ENCODE measurements around the gene LILRA2.
"Not testable (repeated sequence)": the region's sequence is repeated elsewhere in the genome, so short reads cannot be mapped to it uniquely, and the experiment has no call there.

LILRA2 gene

DNA sequence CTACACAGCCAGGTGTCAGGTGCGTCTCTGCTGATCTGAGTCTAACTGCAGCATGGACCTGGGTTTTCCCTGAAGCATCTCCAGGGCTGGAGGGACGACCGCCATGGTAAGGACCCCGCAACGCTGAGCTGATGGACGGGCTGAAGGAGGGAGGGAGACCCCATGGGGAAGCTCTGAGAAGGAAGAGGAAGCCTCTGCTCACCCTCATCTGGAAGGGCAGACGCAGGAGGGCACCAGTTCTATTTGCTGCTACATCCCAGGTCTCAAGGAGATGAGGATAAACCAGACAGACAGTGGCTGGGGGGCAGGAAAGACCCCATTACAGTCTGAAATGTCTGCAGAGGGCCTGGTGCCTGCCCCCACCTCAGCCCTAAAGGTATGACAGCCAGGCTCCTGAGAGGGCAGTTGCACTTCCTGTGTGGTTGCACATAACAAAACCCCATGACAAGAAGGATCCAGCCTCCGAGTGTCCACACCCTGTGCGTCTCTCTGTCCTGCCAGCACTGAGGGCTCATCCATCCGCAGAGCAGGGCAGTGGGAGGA, at the start of gene LILRA2:
TSS of gene LILRA2 (plus strand) at position 461 of the 543 bp plus-strand sequence. CDS start 89 bp downstream, outside the sequence.
- DNase-seq, result no peak

DNA sequence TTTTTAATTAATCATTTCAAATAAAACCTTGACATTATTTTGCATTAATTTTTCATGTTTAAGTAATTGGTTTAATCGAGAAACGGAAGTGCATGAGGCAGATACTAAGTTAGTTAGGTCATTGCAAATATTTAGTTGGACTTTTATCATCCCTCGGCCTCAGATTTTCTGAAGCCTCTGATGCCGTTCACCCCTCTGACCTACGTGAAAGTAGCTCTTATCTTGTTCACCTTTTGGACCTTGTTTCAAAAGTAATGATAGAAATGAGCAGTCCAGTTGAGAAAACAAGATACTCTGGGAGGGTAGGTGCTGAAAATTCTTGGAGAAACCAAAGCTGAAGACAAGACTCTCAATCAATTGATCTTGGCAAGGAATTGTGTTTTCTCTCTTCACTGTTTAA, 48.0 kb upstream of the LILRA2 start:
- DNase-seq, result no peak

DNA sequence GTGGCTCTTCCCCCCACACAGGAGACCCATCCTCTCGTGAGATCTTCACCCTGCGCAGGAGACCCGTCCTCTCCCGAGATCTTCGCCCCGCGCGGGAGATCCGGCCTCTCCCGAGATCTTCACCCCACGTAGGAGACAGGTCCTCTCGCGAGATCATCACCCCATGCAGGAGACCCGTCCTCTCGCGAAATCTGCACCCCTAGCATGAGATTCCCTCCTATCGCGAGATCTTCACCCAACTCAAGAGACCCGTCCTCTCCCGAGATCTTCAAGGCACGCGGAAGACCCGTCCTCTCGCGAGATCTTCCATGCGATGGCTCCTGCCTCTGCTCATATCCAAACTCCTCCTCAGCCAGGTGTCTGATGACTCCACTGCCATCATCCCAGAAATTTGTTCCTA, 46.6 kb upstream of the LILRA2 start:
- DNase-seq, result no peak

DNA sequence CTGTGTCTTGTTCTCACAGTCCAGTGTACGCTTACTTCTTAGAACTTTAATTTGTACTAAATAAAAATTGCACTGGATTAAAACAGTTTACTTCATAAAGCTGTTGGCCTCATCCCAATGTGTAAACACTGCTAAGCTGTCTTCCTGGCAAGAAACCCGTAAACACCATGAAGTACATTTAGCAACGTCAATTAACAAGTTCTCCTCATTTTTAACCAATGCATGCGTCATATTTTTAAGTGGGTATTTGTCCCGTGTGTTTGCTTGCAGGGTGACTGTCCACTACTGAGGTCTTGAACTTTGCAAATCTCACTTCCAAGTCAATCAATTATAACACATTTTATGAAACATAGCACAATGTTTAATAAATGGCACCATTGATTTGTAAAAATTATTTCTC, 42.7 kb upstream of the LILRA2 start:
- DNase-seq, result no peak

DNA sequence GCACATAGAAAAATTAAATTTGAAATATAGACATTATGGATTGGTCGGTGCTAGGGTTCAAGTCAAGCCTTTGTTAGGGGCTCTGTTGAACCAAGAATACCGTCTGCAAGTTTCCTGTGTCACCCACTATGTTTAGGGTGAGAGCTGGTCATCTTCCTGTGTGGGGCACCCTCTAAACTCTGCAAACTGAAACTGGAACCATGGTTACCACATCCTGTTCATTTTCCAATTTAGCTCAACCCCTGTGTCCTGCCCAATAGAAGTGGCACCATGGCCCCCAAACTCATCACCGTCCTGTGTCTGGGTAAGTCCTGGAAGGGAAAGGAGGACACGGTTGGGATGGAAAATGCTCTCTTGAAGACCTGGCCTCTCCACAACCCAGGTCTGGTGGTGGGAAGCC, 41.1 kb upstream of the LILRA2 start:
- no peak for DNase-seq

DNA sequence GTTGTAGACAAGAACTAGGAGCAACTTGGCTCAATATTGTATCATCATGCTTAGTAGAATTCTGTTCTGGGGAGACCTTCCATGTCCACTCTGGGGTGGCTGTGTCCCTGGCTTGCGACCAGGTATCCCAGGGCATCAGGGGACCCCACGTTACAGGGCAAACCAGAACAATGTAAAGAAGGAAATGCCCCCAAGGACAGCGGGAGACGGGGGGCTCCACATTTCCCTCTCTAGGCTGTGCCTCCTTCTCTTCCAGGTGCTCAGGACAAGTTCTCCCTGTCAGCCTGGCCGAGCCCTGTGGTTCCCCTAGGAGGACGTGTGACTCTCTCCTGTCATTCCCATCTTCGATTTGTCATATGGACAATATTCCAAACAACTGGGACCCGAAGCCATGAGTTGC, 40.1 kb upstream of the LILRA2 start:
- no peak for DNase-seq

DNA sequence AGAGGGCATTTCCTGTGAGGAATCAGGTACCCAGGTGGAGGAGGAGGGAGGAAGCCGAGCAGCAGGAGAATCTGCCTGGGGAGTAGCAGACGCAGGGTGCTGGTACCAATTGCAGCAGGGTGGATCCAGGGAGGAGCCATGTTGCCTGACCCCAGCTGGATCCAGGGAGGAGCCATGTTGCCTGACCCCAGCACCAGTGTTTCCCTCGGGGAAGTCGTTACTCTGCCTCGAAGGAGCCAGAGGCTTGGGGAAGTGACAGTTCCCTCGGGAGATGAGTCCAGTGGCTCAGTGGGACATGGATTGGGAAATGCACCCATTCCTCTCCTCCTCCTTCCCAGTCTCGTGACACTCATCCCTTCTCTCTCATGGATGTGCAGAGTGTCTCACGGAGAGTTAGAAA, 39.4 kb upstream of the LILRA2 start:
- DNase-seq, result no peak

DNA sequence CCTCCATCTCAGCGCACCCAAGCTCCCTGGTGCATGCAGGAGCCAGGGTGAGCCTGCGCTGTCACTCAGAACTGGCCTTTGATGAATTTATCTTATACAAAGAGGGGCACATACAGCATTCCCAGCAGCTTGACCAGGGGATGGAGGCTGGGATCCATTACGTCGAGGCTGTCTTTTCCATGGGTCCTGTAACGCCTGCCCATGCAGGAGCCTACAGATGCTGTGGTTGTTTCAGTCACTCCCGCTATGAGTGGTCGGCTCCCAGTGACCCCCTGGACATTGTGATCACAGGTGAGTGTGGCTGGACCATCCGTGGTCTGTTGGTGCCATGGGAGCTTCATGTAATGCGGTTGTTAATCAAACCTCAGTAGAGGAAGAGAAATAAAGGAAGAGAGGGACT, 38.0 kb upstream of the LILRA2 start:
- DNase-seq, result no peak

DNA sequence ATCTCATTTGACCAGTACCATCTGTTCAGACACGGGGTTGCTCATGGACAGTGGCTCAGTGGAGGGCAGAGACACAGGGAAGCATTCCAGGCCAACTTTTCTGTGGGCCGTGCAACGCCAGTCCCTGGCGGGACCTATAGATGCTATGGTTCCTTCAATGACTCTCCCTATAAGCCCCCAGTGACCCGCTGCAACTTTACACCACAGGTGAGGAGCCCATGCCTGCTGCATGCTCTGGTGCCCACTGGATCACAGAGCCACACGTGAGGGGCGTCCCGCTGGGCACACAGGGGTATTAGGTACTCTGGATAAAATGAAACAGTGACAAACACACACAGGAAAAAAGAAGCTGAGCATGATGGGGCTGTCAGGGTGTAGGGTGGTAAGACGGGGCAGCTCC, 36.6 kb upstream of the LILRA2 start:
- DNase-seq, result no peak

DNA sequence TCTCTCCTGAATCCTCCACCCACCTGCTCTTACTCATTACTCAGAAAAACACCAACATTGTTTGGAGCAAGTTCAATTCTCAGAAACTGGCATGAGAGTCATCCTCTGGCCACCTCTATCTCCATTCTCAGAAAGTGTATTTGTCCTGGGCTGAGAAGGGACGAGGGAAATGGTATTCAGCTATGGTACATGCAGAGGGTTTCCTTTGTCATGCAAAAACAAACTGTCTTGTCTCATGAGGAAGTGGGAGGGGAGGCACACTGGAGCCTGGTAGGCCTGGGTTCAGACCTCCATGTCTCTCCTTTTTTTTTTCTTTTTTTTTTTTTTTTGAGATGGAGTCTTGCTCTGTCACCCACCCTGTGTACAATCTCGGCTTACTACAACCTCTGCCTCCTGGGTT, 31.9 kb upstream of the LILRA2 start:
- DNase-seq, result no peak

DNA sequence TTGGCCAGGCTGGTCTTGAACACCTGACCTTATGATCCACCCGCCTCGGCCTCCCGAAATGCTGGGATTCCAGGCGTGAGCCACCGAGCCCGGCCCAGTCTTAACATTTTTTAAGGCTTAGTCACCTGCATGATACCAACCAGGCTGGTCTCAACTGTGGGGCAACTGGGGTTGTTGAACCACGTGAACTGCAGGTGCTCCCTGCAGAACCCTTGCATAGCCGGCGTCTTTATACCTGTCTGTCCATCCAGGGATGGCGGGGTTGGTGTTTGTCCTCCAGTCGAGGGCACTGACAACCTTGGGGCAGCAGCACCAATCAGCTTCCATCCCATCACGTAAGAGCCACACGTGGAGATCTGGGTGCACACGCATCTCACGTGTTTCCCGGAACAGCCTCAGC, 24.8 kb upstream of the LILRA2 start:
- no peak for DNase-seq

DNA sequence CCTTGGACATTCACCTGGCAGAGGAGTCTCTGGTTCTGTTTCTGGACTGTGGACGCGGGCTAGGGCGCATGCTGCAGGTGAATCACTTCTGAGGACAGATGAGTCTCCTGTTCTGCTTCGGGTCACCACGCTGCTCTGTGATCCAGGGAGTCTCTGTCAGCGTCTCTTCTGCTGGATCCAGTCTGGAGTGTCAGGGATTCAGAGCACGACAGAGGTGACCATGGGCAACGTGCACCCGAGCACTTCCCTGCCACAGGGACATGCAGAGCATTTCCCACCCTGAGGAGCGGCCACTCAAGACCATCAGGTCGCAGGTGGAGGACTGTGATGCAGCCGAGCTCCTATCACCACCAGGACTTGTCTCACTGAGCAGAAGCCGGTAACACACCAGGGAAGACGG, 24.4 kb upstream of the LILRA2 start:
- no peak for DNase-seq

DNA sequence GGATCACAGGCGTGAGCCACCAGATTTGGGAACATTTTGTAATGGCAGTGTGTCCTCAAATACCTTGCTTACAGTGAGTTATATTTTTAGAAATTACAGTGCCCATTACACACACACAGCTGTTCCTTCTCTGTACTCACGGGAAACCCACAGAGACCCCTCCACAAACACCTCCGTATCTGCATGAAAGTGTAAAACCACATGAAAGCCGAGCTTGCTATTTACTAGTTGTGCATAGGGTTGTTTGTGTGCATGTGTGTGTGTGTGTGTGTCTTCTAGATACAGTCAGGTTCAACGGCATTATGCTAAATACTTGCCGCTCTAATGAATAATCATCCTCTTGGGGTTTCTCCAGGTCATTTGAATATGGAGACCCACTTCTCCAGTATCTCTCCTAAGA, 22.3 kb upstream of the LILRA2 start:
- DNase-seq, result no peak

DNA sequence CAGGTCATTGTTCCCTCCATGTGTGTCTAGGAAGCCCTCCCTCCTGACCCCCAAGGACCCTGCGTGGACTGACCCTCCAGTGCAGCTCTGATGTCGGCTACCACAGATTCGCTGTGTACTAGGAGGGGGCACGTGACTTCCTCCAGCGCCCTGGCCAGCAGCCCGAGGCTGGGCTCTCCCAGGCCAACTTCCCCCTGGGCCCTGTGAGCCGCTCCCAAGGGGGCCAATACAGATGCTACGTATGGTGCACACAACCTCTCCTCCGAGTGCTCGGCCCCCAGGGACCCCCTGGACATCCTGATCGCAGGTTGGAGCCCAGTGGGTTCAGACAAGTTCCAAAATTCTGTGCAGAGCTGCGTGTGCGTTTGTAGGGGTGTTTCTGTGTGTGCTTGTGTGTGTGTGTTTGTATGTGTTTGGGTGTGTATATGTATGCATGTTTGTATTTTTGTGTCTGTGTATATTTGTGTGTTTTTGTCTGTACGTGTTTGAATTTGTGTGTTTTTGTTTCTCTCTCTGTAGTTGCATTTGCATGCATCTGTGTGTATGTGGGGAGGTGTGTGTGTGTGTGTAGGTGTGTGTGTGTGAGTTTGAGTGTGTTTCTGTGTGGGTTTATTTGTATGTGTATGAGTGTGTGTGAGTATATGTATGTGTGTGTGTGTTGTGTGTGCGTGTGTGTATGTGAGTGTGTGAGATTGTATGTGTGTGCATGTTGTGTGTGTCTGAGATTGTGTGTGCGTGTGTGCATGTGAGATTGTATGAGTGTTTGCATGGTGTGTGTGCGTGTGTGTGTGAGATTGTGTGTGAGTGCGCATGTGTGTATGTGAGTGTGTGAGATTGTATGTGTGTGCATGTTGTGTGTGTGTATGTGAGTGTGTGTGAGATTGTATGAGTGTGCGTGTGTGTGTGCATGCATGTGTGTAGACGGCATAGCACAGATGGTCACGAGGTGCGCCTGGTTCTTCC, 21.4 kb upstream of the LILRA2 start:
- DNase-seq, result no peak

DNA sequence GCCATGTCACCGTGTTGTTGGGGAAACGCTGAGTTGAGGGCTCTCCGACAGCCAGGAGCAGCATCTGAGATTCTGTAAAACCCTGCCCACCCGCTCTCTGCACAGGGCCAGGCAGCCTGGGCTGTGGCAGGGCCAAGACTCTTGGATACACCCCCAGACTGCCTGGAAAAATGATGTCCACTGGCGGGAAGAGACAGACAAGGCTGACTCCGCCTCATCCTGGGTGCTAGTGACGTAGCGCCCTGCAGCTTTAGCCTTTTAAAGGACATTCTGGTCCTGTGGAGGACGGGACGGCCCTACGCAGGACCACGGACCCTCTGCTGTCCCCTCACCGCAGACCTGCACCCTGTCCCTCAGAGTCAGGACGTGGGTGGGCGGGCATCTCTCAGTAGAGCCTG, 20.7 kb upstream of the LILRA2 start:
- DNase-seq, result no peak

DNA sequence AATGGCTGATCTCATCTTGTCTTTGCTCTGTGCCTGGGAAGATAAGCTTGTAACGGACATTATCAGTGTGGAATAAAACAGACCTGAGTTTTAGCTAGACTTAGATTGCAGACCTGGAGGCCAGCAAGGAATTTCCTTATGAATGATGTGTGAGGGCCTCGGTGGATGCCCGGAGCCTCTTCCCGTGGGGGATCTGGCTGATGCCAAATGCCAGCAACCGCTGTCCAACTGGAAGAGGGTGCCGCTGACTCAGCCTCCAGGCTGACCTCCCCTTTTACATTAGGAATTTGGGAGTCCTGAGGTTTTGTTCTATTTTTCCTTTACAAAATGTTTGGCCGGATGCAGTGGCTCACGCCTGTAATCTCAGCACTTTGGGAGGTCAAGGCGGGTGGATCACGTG, 19.6 kb upstream of the LILRA2 start:
- no peak for DNase-seq

DNA sequence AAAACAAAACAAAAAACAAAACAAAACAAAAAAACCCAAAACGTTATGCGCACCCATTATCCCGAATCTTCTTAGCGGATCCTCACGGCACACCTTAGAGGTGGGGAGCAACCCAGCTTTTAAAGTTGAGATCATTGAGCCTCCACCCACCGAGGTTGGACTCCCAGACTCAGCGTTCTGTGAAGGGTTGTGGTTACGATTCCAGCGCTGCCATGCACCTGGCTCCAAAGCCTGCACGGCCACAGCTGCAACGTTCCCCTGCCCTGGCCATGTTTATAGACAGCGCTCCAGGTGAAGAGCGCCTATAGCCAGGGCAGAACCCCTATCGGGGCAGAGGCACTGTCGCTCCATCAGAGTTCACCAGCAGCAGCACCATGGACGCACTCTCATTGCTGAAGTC, 18.7 kb upstream of the LILRA2 start:
- DNase-seq, result no peak

DNA sequence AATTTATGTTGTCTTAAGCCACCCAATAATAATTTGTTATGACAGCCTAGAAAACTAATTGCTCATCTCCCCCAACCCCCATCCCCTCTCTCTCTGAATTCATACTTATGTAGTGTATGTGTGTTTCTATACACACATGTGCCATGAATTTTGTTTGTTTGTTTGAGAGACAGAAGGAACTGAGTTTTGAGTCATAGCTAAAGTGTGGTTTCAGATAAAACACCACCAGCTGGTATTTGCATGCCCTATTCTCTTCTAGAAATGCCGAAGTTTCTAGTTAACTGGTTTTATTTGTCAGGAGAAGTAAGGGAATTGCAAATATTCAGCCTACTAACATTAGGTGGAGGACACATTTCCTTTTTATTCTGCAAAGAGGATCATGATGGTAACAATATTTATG, 17.4 kb upstream of the LILRA2 start:
- no peak for DNase-seq

DNA sequence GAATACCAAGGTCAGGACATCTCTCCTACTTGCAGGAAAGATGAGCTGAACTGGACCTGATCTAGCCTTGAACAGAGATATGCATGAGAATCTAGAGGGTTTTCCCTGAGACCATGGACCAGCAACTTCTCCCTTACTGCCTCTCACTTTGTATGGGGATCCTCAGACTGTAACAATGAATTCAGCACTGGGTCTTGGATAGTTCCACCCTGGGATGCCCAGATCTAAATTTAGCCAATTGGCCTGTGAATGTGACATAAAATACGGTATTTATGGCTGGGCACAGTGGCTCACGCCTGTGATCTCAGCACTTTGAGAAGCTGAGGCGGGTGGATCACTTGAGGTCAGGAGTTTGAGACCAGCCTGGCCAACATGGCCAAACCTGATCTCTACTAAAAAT, 15.3 kb upstream of the LILRA2 start:
- no peak for DNase-seq

DNA sequence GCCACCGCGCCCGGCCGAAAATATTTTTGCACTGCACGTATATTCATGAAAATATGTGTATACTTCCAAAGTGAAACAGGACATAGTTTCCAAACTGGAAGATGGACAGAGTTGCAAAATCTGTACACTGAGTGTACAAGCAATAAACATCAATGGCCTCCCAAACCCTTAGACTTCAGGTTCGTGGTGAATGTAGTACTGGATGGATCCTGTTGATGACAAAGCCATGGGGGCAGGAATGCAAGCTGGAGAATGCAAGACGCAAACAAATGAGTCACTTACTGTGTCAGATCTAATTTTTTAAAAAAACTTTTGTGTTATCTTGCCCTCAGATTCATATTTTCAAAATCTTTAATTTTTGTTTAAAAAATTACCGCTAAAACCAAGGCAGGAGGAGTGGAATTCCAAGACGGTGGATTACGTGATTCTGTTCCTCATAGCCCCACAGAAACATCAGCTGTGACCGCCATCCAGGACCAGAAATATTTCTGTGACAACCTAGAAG, 12.7 kb upstream of the LILRA2 start:
- DNase-seq, result no peak

DNA sequence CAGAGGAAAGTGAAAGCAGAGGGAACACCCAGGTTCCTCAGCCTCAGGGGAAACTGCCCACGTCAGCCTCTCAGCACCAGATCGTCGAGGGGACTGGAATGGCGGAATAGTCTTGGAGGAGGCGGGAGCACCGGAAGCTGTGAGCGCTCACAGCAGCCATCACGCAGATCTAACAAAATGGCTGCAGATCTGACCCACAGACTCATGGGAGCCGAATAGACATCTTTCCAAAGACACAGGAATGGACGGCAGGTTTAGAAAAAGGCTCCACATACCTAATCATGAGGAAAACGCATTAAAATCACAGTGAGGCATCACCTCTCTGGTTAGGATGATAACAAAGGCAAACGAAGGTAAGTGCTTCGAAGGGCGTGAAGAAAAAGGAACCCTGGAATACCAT, 11.8 kb upstream of the LILRA2 start:
- DNase-seq, result no peak

DNA sequence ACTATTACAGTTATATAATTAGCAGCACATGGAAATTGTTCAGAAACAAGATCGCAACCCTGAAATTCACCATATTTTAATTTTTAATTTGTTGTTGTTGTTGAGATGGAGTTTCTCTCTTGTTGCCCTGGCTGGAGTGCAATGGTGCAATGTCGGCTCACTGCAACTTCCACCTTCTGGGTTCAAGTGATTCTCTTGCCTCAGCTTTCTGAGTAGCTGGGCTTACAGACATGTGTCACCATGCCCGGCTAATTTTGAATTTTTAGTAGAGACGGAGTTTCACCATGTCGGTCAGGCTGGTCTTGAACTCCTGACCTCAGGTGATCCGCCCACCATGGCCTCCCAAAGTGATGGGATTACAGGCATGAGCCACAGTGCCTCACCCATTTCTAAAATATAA, 10.4 kb upstream of the LILRA2 start:
- not testable (repeated sequence) for DNase-seq

DNA sequence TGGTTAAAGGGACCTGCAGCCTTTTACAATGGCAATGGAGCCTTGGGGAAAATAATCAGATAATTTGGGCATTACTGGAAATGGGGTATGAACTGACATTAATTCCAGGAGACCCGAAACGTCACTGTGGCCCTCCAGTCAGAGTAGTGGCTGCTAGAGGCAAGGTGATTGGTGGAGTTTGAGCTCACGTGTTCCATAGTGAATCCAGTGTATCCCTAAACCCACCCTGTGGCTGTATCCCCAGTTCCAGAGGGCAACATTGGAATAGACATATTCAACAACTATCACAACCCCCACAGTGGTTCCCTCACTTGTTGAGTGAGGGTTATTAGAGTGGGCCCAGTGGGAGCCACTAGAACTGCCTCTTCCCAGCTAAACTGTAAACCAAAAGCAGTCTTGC, 3.3 kb upstream of the LILRA2 start:
- no peak for DNase-seq
